OCI-LY7 (cell line): Measurements from ENCODE around the gene SPATA13. TPM values are rescaled to one million over a fixed set of nuclear protein-coding genes. Genes with fewer than 3 reads are reported as not detected.
"Not testable (repeated sequence)": the region's sequence is repeated elsewhere in the genome, so short reads cannot be mapped to it uniquely, and the experiment has no call there.

ENCODE experiments used
- BruUV-seq: library from RNA; stranded (reverse); fragments of 400-500 nt; replicated peaks from 2 replicates; lab custom pipeline; 2021; lab: Mats Ljungman, UMichigan
- CTCF ChIA-PET: fragments of 300-600 bp; sonication (Branson Sonifier 250); formaldehyde crosslinking; loops from one replicate; lab custom pipeline; 2022; ENCODE audit warnings: antibody characterized with exemption; ENCODE audit not compliant: unreplicated experiment; lab: Charles Lee
- POLR2A ChIA-PET: fragments of 300-600 bp; sonication (Branson Sonifier 250); formaldehyde crosslinking; loops from one replicate; lab custom pipeline; 2022; ENCODE audit warnings: antibody characterized with exemption; lab: Charles Lee
- DNase-seq: peaks from one replicate; pipeline ENCODE4 v3.0.0-alpha.2; 2015; ENCODE audit warnings: low spot score
- H2AFZ ChIP-seq: fragments of 200-600 bp; sonication (generic), shearing (Covaris generic); 2 replicates; pipeline ENCODE4 v1.6.1; 2014; ENCODE audit warnings: mild to moderate bottlenecking, antibody characterized with exemption, low read length, moderate library complexity
- H3K27ac ChIP-seq: fragments of 200-600 bp; sonication (generic); 2 replicates; pipeline ENCODE4 v1.5.1; 2014; ENCODE audit warnings: mixed run types, low read depth, mild to moderate bottlenecking, moderate library complexity, low read length, inconsistent platforms; ENCODE audit not compliant: poor library complexity, severe bottlenecking
- H3K36me3 ChIP-seq: fragments of 200-600 bp; sonication (generic); 2 replicates; pipeline ENCODE4 v1.6.1; 2014; ENCODE audit warnings: mild to moderate bottlenecking, antibody characterized with exemption, low read length, moderate library complexity, mixed read lengths; ENCODE audit not compliant: insufficient read depth
- H3K4me1 ChIP-seq: fragments of 200-600 bp; sonication (generic); 2 replicates; pipeline ENCODE4 v1.5.1; 2014; ENCODE audit warnings: mild to moderate bottlenecking, low read length; ENCODE audit not compliant: insufficient read depth, poor library complexity, severe bottlenecking
- H3K4me2 ChIP-seq: fragments of 200-600 bp; sonication (generic); 2 replicates; pipeline ENCODE4 v1.6.1; 2014; ENCODE audit warnings: mild to moderate bottlenecking, low read length
- H3K4me3 ChIP-seq: fragments of 200-600 bp; sonication (generic); 2 replicates; pipeline ENCODE4 v1.5.1; 2014; ENCODE audit warnings: mild to moderate bottlenecking, low read depth, low read length; ENCODE audit not compliant: poor library complexity, severe bottlenecking
- H3K79me2 ChIP-seq: fragments of 200-600 bp; sonication (generic); 2 replicates; pipeline ENCODE4 v1.6.1; 2016; ENCODE audit warnings: low read depth, mild to moderate bottlenecking, low read length, moderate library complexity, mixed read lengths; ENCODE audit not compliant: insufficient read depth
- H3K9me2 ChIP-seq: fragments of 200-600 bp; sonication (generic); 2 replicates; pipeline ENCODE4 v1.6.1; 2016; ENCODE audit warnings: mild to moderate bottlenecking, low read length, mixed read lengths; ENCODE audit not compliant: insufficient read depth
- H3K9me3 ChIP-seq: fragments of 200-600 bp; sonication (generic); 2 replicates; pipeline ENCODE4 v1.6.1; 2014; ENCODE audit warnings: mild to moderate bottlenecking, mixed run types, low read length, mixed read lengths
- H4K20me1 ChIP-seq: fragments of 200-600 bp; sonication (generic); 2 replicates; pipeline ENCODE4 v1.6.1; 2014; ENCODE audit warnings: mild to moderate bottlenecking, antibody characterized with exemption, low read length, moderate library complexity, mixed read lengths; ENCODE audit not compliant: insufficient read depth
- EZH2phosphoT487 ChIP-seq: fragments of 200-600 bp; sonication (generic); IDR thresholded peaks from 2 replicates; pipeline ENCODE4 v1.6.1; 2018; ENCODE audit warnings: low read depth, borderline replicate concordance, mild to moderate bottlenecking, mixed run types, antibody characterized with exemption, low read length, moderate library complexity, mixed read lengths
- intact Hi-C: fragments of 100-400 bp; cut with micrococcal nuclease; formaldehyde crosslinking; loops from one replicate; pipeline ENCODE4 v1.10.0; 2022; ENCODE audit not compliant: unreplicated experiment
- total RNA-seq, 2 experiments: library from RNA; depleted of rRNA in 1 of 2; stranded (reverse); fragments of >200 nt in 1 of 2; shearing (Covaris generic) in 1 of 2; gene quantifications; 2 replicates each; pipeline ENCODE4 v1.2.3, GENCODE V29; 2014 to 2022
- TF ChIP-seq, protein P1 (sequence below): fragments of 200-600 bp; sonication (generic); conservative IDR thresholded peaks from 2 replicates; pipeline ENCODE4 v1.5.1; 2014; ENCODE audit warnings: mild to moderate bottlenecking, antibody characterized with exemption, low read length, moderate library complexity, mixed read lengths

SPATA13 gene
- total RNA-seq, 2 experiments from 2014 or later: 3.8 to 32.4 TPM

DNA sequence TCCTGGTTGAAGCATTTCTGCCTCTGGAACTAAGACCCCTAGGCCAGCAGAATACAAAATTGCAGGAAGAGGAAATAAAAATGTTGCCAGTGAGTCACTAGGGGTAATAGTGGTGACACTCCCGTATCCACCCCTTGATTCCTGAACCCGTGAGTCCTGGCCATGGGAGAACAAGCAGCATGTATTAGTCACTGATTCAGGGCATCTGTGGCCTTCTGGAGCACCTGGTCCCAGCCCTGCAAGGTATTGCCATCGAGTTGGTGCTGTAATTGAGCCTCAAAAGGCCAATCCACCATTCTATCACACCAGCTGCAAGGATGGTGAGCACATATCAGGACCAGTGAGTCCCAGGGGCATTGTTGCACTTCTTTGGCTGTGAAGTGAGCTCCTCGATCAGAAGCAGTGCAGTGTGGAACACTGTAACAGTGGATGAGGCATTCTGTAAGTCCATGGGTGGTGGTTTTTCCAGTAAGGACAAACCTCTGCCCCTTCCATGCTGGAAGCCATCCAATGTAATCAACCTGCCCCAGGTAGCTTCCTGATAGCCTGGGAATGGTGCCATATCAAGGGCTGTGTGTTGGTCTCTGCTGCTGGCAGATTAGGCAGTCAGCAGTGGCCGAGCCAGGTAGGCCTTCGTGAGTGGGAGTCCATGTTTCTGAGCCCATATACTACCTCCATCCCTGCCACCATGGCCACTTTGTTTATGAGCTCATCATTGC is 188.4 kb downstream of the SPATA13 start:
- H3K27ac ChIP-seq: no peak overlapping the region
- CTCF ChIA-PET: no interaction called here
- no peaks in the 10 kb centered on the region for H4K20me1 ChIP-seq
- no peak overlapping the region for H3K4me3 ChIP-seq
- no peaks in the 10 kb centered on the region for H3K79me2 ChIP-seq
- TF ChIP-seq, protein P1, sequence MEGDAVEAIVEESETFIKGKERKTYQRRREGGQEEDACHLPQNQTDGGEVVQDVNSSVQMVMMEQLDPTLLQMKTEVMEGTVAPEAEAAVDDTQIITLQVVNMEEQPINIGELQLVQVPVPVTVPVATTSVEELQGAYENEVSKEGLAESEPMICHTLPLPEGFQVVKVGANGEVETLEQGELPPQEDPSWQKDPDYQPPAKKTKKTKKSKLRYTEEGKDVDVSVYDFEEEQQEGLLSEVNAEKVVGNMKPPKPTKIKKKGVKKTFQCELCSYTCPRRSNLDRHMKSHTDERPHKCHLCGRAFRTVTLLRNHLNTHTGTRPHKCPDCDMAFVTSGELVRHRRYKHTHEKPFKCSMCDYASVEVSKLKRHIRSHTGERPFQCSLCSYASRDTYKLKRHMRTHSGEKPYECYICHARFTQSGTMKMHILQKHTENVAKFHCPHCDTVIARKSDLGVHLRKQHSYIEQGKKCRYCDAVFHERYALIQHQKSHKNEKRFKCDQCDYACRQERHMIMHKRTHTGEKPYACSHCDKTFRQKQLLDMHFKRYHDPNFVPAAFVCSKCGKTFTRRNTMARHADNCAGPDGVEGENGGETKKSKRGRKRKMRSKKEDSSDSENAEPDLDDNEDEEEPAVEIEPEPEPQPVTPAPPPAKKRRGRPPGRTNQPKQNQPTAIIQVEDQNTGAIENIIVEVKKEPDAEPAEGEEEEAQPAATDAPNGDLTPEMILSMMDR: no peak
- no peak for TF ChIP-seq EZH2phosphoT487
- H3K4me1 ChIP-seq: no peaks in the 10 kb centered on the region
- H3K9me3 ChIP-seq: no peaks in the 10 kb centered on the region
- H3K4me2 ChIP-seq: no peak overlapping the region
- POLR2A ChIA-PET: interaction anchor here (0.5 to 1.1 kb wide), 2 partner anchors 9 to 31 kb away, joined by 3 read pairs; no protein-coding TSS in a partner anchor
- no TSS peak for BruUV-seq
- H2AFZ ChIP-seq: no peak overlapping the region
- DNase-seq: no peak
- intact Hi-C loops: no loop called here
- H3K36me3 ChIP-seq: no peaks in the 10 kb centered on the region
- no peaks in the 10 kb centered on the region for H3K9me2 ChIP-seq

DNA sequence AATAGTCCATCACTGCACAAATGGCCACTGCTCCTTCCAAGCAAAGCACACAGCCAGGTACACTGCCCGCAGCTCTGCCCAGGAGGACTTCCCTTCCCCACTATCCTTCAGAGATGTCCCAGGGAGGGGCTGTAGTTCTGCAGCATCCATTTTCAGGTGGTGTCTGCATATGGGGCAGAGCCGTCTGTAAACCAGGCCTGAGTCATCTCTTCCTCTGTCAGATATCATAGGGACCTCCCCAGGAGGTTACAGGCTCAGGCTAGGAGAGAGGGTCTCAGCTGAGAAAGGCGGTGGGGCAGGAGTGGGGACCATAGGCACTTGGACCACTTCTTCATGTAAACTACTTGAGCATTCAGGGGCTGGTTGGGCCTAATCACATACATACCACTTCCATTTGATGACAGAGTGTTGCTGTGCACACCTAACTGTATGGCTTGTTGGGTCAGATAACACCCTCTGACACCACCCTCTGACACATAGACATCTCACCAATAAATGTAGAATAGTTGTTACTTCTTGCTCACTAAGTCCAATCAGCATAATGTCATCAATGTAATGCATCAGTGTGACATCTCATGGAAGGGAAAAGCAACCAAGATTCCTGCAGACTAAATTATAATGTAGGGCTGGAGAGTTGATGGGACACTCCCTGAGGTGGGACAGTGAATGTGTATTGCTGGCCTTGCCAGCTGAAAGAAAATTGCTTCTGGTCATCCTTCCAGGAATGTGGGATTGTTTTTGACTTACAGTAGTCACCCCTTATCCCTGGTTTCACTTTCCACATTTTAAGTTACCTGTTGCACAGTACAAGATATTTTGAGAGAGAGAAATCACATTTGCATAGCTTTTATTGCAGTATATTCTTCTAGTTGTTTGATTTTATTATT is 189.5 kb downstream of the SPATA13 start:
- H3K36me3 ChIP-seq, intact Hi-C loops, BruUV-seq, H3K9me3 ChIP-seq, H2AFZ ChIP-seq, H4K20me1 ChIP-seq, H3K4me3 ChIP-seq, POLR2A ChIA-PET, DNase-seq, H3K4me2 ChIP-seq, H3K4me1 ChIP-seq, H3K27ac ChIP-seq, H3K9me2 ChIP-seq, CTCF ChIA-PET, H3K79me2 ChIP-seq: not testable (repeated sequence)

DNA sequence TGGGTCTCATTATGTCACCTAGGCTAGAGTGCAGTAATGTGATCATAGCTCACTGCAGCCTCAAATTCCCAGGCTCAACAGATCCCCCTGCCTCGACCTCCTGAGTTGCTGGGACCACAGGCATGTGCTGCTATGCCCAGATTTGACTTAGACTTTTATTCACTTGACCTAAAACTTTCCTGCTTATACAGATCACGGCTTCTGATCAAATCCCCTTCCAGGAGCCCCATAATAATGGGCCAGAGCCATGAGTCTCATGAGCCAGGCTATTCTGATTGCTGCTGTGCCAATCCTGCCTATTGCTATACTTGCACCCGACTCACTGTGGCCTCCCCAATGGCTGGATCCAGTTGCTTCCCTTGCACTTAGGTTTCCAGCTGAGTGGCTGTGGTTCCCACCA is 190.9 kb downstream of the SPATA13 start:
- H3K4me1 ChIP-seq: no peaks in the 10 kb centered on the region
- ChIA-PET CTCF (no interaction called here), POLR2A (interaction anchor here (1.5 kb wide), 1 partner anchor 9 kb away, joined by 3 read pairs; no protein-coding TSS in a partner anchor)
- H4K20me1 ChIP-seq: no peaks in the 10 kb centered on the region
- H3K79me2 ChIP-seq: no peaks in the 10 kb centered on the region
- intact Hi-C loops: no loop called here
- no peak for DNase-seq
- TF ChIP-seq, protein P1: no peak
- no peak for TF ChIP-seq EZH2phosphoT487
- H3K27ac ChIP-seq: no peak overlapping the region
- no peaks in the 10 kb centered on the region for H3K9me2 ChIP-seq
- H3K4me3 ChIP-seq: no peak overlapping the region
- no peaks in the 10 kb centered on the region for H3K36me3 ChIP-seq
- BruUV-seq: no TSS peak
- no peaks in the 10 kb centered on the region for H3K9me3 ChIP-seq
- H2AFZ ChIP-seq: no peak overlapping the region
- no peak overlapping the region for H3K4me2 ChIP-seq
